ENCODE results near the gene FRMD8. TPM values are rescaled to one million over a fixed set of nuclear protein-coding genes. Genes with fewer than 3 reads are reported as not detected.

The FRMD8 gene
- total and polyA plus RNA-seq, 9 of the 15 experiments (the other 6 are each of a cell fraction or from before 2014, with no cell fraction given), result 4.5 to 54.5 (median 15.8) TPM

DNA sequence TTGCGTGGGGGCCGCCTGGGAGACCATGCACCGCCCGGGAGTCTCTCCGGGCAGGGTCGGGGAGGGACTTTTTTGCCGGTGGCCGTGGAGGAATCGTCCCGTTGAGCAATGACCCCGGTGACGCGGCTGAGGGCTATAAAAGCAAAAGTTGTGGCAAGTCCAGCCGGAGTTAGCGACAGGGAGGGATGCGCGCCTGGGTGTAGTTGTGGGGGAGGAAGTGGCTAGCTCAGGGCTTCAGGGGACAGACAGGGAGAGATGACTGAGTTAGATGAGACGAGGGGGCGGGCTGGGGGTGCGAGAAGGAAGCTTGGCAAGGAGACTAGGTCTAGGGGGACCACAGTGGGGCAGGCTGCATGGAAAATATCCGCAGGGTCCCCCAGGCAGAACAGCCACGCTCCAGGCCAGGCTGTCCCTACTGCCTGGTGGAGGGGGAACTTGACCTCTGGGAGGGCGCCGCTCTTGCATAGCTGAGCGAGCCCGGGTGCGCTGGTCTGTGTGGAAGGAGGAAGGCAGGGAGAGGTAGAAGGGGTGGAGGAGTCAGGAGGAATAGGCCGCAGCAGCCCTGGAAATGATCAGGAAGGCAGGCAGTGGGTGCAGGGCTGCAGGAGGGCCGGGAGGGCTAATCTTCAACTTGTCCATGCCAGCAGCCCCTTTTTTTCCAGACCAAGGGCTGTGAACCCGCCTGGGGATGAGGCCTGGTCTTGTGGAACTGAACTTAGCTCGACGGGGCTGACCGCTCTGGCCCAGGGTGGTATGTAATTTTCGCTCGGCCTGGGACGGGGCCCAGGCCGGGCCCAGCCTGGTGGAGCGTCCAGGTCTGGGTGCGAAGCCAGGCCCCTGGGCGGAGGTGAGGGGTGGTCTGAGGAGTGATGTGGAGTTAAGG lies 36.4 kb downstream of the FRMD8 start, which contains the start of gene NEAT1 (continued):
- TF ChIP-seq, protein P1, sequence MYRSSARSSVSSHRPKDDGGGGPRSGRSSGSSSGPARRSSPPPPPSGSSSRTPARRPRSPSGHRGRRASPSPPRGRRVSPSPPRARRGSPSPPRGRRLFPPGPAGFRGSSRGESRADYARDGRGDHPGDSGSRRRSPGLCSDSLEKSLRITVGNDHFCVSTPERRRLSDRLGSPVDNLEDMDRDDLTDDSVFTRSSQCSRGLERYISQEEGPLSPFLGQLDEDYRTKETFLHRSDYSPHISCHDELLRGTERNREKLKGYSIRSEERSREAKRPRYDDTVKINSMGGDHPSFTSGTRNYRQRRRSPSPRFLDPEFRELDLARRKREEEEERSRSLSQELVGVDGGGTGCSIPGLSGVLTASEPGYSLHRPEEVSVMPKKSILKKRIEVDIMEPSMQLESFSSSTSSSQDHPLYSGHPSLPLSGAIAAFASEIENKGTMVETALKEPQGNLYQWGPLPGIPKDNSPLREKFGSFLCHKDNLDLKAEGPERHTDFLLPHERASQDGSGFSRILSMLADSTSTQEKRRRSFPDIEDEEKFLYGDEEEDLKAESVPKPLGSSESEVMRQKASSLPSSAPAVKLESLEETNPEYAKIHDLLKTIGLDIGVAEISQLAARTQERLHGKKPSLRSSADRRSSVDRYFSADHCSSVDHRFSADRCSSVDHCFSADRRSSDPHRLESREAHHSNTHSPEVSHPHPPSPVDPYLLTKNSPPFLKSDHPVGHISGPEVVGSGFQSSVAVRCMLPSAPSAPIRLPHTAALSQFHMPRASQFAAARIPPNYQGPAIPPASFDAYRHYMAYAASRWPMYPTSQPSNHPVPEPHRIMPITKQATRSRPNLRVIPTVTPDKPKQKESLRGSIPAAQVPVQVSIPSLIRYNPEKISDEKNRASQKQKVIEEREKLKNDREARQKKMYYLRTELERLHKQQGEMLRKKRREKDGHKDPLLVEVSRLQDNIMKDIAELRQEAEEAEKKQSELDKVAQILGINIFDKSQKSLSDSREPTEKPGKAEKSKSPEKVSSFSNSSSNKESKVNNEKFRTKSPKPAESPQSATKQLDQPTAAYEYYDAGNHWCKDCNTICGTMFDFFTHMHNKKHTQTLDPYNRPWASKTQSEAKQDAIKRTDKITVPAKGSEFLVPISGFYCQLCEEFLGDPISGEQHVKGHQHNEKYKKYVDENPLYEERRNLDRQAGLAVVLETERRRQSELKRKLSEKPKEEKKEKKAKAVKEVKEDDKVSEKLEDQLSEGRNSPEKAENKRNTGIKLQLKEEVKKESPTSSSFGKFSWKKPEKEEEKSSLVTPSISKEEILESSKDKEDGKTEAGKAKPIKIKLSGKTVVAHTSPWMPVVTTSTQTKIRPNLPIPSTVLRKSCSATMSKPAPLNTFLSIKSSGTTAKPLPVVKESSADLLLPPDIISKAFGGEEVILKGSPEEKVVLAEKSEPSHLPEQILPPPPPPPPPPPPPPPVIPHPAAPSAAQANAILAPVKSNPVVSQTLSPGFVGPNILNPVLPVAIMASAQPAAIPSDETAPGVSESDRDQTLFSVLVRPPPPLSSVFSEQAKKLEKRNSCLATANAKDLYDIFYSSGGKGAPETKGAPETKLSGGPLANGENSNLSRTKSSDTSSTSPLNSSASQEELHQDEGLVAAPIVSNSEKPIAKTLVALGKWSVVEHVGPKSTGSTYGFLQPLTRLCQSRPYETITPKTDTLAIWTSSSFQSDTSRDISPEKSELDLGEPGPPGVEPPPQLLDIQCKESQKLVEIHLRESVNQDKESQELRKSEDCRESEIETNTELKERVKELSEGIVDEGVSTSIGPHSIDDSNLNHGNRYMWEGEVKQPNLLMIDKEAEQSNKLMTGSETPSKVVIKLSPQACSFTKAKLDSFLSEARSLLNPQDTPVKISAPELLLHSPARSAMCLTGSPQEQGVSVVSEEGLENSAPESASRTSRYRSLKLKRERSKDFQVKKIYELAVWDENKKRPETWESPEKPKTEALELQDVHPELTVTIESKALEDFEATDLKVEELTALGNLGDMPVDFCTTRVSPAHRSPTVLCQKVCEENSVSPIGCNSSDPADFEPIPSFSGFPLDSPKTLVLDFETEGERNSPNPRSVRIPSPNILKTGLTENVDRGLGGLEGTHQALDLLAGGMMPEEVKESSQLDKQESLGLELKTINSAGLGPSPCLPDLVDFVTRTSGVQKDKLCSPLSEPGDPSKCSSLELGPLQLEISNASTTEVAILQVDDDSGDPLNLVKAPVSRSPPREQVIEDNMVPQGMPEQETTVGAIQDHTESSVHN (IDR thresholded peaks at IDR 0.05; ENCODE audit: borderline replicate concordance in 1 of 2, low read depth in 1 of 2), result peak in 1 of 2 experiments; percentile 81; a peak in 2 of 4 replicates
- peak; percentile 59; the same call in 1 of the 2 replicates for TF ChIP-seq PHF8 (IDR thresholded peaks at IDR 0.05; ENCODE audit: borderline replicate concordance, low read length)
- peak; percentile 99 for TF ChIP-seq ZNF445 (CRISPR knock-in tag; IDR thresholded peaks at IDR 0.05; ENCODE audit: low read depth)
- TF ChIP-seq GATA2 (CRISPR knock-in tag; IDR thresholded peaks at IDR 0.05), result peak; percentile 77
- TF ChIP-seq RFX5 (IDR thresholded peaks at IDR 0.05; ENCODE audit: low read depth, low read length), result no peak; the same call in 1 of the 2 replicates
- TF ChIP-seq TSC22D4 (tag; IDR thresholded peaks at IDR 0.05), result no peak
- TF ChIP-seq, protein P2, sequence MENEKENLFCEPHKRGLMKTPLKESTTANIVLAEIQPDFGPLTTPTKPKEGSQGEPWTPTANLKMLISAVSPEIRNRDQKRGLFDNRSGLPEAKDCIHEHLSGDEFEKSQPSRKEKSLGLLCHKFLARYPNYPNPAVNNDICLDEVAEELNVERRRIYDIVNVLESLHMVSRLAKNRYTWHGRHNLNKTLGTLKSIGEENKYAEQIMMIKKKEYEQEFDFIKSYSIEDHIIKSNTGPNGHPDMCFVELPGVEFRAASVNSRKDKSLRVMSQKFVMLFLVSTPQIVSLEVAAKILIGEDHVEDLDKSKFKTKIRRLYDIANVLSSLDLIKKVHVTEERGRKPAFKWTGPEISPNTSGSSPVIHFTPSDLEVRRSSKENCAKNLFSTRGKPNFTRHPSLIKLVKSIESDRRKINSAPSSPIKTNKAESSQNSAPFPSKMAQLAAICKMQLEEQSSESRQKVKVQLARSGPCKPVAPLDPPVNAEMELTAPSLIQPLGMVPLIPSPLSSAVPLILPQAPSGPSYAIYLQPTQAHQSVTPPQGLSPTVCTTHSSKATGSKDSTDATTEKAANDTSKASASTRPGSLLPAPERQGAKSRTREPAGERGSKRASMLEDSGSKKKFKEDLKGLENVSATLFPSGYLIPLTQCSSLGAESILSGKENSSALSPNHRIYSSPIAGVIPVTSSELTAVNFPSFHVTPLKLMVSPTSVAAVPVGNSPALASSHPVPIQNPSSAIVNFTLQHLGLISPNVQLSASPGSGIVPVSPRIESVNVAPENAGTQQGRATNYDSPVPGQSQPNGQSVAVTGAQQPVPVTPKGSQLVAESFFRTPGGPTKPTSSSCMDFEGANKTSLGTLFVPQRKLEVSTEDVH (IDR thresholded peaks at IDR 0.05; ENCODE audit: low read depth, partially characterized antibody), result peak; percentile 42
- TF ChIP-seq, protein P3, sequence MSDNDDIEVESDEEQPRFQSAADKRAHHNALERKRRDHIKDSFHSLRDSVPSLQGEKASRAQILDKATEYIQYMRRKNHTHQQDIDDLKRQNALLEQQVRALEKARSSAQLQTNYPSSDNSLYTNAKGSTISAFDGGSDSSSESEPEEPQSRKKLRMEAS (CRISPR knock-in tag; IDR thresholded peaks at IDR 0.05), result no peak; the same call in none of the 2 replicates
- TF ChIP-seq, protein P4, sequence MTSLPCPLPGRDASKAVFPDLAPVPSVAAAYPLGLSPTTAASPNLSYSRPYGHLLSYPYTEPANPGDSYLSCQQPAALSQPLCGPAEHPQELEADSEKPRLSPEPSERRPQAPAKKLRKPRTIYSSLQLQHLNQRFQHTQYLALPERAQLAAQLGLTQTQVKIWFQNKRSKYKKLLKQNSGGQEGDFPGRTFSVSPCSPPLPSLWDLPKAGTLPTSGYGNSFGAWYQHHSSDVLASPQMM (CRISPR knock-in tag; IDR thresholded peaks at IDR 0.05), result peak; percentile 99
- no peak for TF ChIP-seq ZNF707 (CRISPR knock-in tag; conservative IDR thresholded peaks at IDR 0.05)
- TF ChIP-seq, protein P5, sequence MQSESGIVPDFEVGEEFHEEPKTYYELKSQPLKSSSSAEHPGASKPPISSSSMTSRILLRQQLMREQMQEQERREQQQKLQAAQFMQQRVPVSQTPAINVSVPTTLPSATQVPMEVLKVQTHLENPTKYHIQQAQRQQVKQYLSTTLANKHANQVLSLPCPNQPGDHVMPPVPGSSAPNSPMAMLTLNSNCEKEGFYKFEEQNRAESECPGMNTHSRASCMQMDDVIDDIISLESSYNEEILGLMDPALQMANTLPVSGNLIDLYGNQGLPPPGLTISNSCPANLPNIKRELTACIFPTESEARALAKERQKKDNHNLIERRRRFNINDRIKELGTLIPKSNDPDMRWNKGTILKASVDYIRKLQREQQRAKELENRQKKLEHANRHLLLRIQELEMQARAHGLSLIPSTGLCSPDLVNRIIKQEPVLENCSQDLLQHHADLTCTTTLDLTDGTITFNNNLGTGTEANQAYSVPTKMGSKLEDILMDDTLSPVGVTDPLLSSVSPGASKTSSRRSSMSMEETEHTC (IDR thresholded peaks at IDR 0.05), result peak; percentile 93
- no peak for TF ChIP-seq TFAM (CRISPR knock-in tag; conservative IDR thresholded peaks at IDR 0.05)

All from K562 (cell line).